ENCODE data around the gene LAP3.

DNA sequence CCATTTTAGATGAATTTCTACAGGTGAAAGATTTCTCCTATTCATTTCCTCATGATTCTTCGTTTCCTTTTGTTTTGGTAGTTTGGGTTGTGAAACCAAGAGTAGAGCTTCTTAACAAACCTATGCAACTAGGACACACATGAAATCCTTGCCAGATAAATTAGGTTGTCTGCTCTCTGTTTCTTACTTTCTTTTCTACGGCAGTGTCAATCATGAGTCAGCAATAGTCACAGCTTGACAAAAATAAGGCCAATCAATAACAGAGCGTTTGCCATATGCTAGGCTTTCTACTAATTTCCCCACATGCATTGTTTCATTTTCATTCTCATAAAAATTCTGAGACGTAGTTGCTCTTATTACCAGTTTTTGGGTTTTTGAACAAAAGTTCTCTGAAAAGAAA, 41.8 kb upstream of the LAP3 start:
- TF ChIP-seq TAF1 (IDR thresholded peaks at IDR 0.05; ENCODE audit: low read depth, low read length) (no peak), POLR2A (IDR thresholded peaks at IDR 0.05; ENCODE audit: low read depth, low read length) (no peak), SPI1 (IDR thresholded peaks at IDR 0.05; ENCODE audit: low read depth, low read length) (no peak), POLR2AphosphoS5 (IDR thresholded peaks at IDR 0.05; ENCODE audit: low read depth, low read length) (no peak), POU2F2 (IDR thresholded peaks at IDR 0.05; ENCODE audit: low read depth, low read length) (no peak), PAX5 (IDR thresholded peaks at IDR 0.05; ENCODE audit: insufficient read depth, low read length, severe bottlenecking) (no peak)
